GM21423 (cell line): ENCODE results near the gene TOP2B.

Source experiments
- ATAC-seq: cut with Tn5 transposase; IDR thresholded peaks from one replicate; pipeline ENCODE4 v1.9.1; 2021; ENCODE audit warnings: mild to moderate bottlenecking, moderate library complexity; ENCODE audit not compliant: unreplicated experiment

TOP2B gene

GRCh38 chr3:25566358-25566920 is 98.3 kb downstream of the TOP2B start:
- no peak for ATAC-seq

- ATAC-seq = no peak
Observed at GRCh38 chr3:25565807-25566206, 98.9 kb downstream of the TOP2B start.

- no peak for ATAC-seq
Observed at GRCh38 chr3:25564075-25564474, 100.6 kb downstream of the TOP2B start.

- no peak for ATAC-seq
Observed at GRCh38 chr3:25563601-25564000, 101.1 kb downstream of the TOP2B start.

GRCh38 chr3:25558796-25559195 is 105.9 kb downstream of the TOP2B start:
- ATAC-seq = no peak

- no peak for ATAC-seq
Observed at GRCh38 chr3:25558121-25558520, 106.6 kb downstream of the TOP2B start.

- no peak for ATAC-seq
Observed at GRCh38 chr3:25557694-25558093, 107.0 kb downstream of the TOP2B start.

GRCh38 chr3:25556447-25556846 is 108.3 kb downstream of the TOP2B start:
- ATAC-seq = no peak

- ATAC-seq = no peak
Observed at GRCh38 chr3:25555695-25556437, 108.8 kb downstream of the TOP2B start.

GRCh38 chr3:25554376-25554775 is 110.3 kb downstream of the TOP2B start:
- ATAC-seq = no peak

- ATAC-seq = no peak
Observed at GRCh38 chr3:25552251-25552650, 112.5 kb downstream of the TOP2B start.

GRCh38 chr3:25548836-25549235 is 115.9 kb downstream of the TOP2B start:
- no peak for ATAC-seq

- no peak for ATAC-seq
Observed at GRCh38 chr3:25547943-25548674, 116.6 kb downstream of the TOP2B start.
